ENCODE data around the gene SUMO3. TPM values are rescaled to one million over a fixed set of nuclear protein-coding genes. Genes with fewer than 3 reads are reported as not detected.

The SUMO3 gene
- total RNA-seq, 1 experiment from 2014 or later, result 153 TPM

GRCh38 chr21:44763451-44764318 is 54.2 kb downstream of the SUMO3 start:
- peaks cover 4% of the 10 kb centered on the region for H3K36me3 ChIP-seq

DNA sequence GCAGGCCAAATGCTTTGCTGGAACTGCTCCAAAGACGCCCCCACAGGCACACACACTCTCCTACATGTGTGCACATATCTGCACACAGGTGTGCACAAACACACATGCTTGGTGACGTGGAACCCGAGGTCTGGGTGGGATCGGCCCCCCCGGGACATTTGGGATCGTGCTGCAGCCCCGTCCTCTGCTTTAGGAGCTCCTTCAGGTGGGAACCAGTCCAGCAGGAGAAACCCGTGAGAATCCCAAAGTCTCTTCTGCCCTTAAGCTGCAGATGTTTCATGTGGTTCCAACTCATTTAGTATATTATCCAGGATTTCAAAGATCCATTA is 54.8 kb downstream of the SUMO3 start:
- no peak overlapping the region for H3K4me3 ChIP-seq
- no peaks in the 10 kb centered on the region for H3K27me3 ChIP-seq
- H3K9me3 ChIP-seq, result no peaks in the 10 kb centered on the region
- no peak for DNase-seq
- H3K36me3 ChIP-seq, result no peaks in the 10 kb centered on the region

More at GRCh38 chr21:44763451-44764318, 54.2 kb downstream of the SUMO3 start:
- Histone ChIP-seq H3K27me3 (no peaks in the 10 kb centered on the region), H3K9me3 (no peaks in the 10 kb centered on the region), H3K4me3 (no peak overlapping the region)
- no peak for DNase-seq

DNA sequence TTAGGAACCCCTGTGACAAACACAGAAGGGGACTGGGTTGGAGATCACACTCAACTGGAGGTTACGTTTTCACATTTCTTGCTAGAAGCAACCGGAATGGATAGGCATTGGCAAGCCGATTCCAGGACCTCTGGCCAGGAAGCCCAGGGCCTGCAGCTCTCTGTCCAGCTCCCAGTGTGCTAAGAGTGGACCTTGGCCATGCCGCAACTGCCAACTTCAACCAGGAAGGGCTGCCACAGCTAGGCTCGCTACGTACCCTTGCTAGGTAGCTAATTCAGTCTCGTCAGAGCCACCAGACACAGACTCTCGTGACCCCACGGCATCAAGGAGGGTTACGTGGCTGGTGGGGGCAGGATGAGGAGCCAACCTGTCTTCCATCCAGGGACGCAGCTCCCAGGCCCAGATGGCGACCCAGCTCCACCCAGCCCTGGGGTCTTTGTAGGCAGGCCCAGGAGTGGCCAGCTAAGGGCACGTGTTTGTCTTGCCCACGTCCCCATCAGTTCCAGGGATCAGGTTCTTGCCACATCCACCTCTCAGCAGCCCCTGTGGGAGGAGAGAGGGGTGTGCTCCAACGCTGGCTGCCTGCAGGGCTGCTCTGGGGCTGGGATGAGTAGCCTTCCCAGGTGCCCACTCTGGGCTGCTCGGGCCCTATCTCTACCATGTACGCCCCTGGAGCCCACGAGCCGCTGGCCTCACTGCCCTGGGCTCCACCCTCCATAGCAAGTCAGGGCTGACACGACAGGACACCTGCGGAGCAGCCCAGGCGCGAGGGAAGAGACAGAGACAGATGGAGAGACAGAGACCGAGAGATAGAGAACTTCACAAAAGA is 55.4 kb downstream of the SUMO3 start:
- Histone ChIP-seq H3K4me3 (no peak overlapping the region), H3K27me3 (no peaks in the 10 kb centered on the region), H3K36me3 (no peaks in the 10 kb centered on the region), H3K9me3 (no peaks in the 10 kb centered on the region)
- DNase-seq, result no peak

DNA sequence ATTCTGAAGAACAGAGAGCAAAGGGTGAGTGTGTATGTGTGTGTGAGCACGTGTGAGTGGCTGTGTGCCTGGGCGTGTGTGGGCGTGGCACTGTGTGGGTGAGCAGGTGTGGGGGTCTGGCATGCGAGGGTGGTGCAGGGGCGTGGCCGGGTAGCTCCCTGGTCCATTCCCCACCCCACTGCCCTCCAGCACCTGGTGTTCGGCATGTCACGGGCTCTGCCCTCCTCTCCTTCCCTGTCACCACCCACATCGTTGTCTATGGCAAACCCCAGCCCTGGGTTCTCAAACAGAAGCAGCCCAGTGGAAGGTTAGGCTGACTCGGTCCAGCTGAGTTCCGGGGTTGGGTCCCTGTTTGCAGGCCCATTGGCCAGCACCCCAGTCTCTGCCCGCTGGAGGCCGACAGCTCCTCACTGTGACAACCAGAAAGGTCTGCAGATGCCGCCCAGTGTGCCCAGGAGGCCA is 56.1 kb downstream of the SUMO3 start:
- Histone ChIP-seq H3K4me3 (no peak overlapping the region), H3K9me3 (no peaks in the 10 kb centered on the region), H3K36me3 (no peaks in the 10 kb centered on the region), H3K27me3 (no peaks in the 10 kb centered on the region)
- no peak for DNase-seq

- Histone ChIP-seq H3K4me3 (no peak overlapping the region), H3K9me3 (no peaks in the 10 kb centered on the region), H3K27me3 (no peaks in the 10 kb centered on the region), H3K36me3 (no peaks in the 10 kb centered on the region)
- DNase-seq, result no peak
Observed at GRCh38 chr21:44761011-44761729, 56.7 kb downstream of the SUMO3 start.

DNA sequence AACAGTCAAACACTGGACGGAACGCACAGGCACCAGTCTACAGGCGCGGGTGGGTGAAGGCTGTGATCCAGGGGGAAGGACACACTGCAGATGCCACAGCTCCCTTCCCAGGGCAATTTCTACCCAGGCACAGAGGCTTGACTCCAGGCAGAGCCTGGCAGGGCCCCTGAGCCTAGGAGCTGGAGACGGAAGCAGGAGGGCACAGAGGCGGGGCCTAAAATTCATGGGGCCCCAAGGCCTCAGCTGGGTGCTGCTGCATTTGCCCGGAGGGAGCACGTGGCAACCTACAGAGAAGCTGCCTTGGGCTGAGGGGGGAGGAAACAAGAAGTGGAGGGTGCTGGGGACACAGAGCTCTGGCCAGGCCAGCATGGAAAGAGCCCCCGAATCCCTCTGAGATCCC is 57.5 kb downstream of the SUMO3 start:
- no peak for DNase-seq
- H3K27me3 ChIP-seq, result no peaks in the 10 kb centered on the region
- H3K36me3 ChIP-seq, result no peaks in the 10 kb centered on the region
- H3K9me3 ChIP-seq, result no peaks in the 10 kb centered on the region
- H3K4me3 ChIP-seq, result no peak overlapping the region

DNA sequence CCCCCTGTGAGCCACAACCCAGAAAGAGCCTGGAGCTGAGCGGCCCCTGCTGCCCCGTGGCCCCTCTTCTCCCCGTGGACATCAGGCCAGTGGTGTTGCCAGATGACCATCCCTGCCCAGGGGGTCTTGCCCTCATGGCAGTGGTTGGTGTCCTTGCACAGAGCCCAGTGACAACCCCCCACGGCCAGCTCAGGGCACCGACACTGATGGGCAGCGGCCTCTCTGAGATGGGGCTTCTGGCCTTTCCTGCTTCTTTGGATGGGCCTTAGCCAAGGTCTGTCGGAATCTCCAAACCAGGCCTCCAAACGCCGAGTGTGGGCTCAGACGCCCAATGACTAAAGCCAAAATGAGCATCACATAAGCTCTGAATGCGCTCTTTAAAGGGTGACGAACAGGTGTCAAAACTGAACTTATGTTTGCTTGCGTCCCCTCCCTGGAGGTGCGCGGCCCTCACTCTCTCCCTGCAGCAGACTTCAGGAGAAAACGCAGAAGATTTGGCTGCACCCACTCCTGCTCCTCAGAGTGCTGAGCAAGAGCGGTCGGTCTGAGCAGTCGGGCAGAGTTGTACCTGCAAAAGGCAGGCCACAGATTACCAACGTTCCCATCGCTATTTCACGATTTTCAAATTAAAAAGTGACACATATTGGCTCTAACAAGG is 58.1 kb downstream of the SUMO3 start:
- H3K4me3 ChIP-seq, result no peak overlapping the region
- H3K27me3 ChIP-seq, result no peaks in the 10 kb centered on the region
- no peaks in the 10 kb centered on the region for H3K36me3 ChIP-seq
- no peak for DNase-seq
- no peaks in the 10 kb centered on the region for H3K9me3 ChIP-seq

GRCh38 chr21:44758781-44759627 is 58.9 kb downstream of the SUMO3 start:
- Histone ChIP-seq H3K27me3 (no peaks in the 10 kb centered on the region), H3K4me3 (no peak overlapping the region), H3K9me3 (0 out of 2 replicates have a peak, but pooled peaks cover 1% of the 10 kb centered on the region), H3K36me3 (no peaks in the 10 kb centered on the region)
- no peak for DNase-seq

DNA sequence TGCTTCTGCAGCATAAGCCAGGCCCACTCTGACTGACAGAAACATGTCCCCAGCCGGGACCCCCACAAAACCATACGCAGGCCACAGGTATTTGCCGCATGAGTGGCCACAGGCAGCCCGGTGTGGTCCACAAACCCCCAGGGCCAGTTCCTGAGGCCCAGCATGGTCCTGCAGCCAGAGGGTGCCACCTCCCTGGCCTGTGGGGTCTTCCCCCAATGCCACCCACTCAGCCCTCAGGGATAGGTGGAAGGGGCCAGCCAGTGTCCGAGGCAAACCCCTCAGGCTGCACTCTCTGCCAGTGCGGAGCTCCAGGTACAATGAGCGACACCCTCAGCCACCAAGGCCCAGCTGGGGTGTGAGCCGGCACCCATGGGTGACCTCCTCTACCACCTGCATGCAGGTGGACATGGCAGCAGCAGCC is 59.7 kb downstream of the SUMO3 start:
- H3K27me3 ChIP-seq, result no peaks in the 10 kb centered on the region
- H3K4me3 ChIP-seq, result no peak overlapping the region
- no peaks in the 10 kb centered on the region for H3K36me3 ChIP-seq
- H3K9me3 ChIP-seq, result 0 out of 2 replicates have a peak, but pooled peaks cover 1% of the 10 kb centered on the region
- DNase-seq, result no peak

GRCh38 chr21:44757731-44758130 is 60.1 kb downstream of the SUMO3 start:
- DNase-seq, result no peak
- Histone ChIP-seq H3K9me3 (0 out of 2 replicates have a peak, but pooled peaks cover 1% of the 10 kb centered on the region), H3K36me3 (no peaks in the 10 kb centered on the region), H3K27me3 (no peaks in the 10 kb centered on the region), H3K4me3 (no peak overlapping the region)

- H3K36me3 ChIP-seq, result no peaks in the 10 kb centered on the region
- 0 out of 2 replicates have a peak, but pooled peaks cover 1% of the 10 kb centered on the region for H3K9me3 ChIP-seq
- DNase-seq, result no peak
- no peaks in the 10 kb centered on the region for H3K27me3 ChIP-seq
- no peak overlapping the region for H3K4me3 ChIP-seq
Observed at GRCh38 chr21:44756423-44757185, 61.3 kb downstream of the SUMO3 start.

Other genes starting within 250 kb of the SUMO3 start
- gene KRTAP10-4, start 244.3 kb downstream of the SUMO3 start, total RNA-seq (2014; rRNA removed; shearing (Covaris generic); ENCODE audit: low replicate concordance), result not detected in 2 replicates
- gene KRTAP10-5, start 237.5 kb downstream of the SUMO3 start, total RNA-seq (2014; rRNA removed; shearing (Covaris generic); ENCODE audit: low replicate concordance), result not detected in 2 replicates
- not detected in 2 replicates for gene KRTAP10-6, start 225.6 kb downstream of the SUMO3 start, total RNA-seq (2014; rRNA removed; shearing (Covaris generic); ENCODE audit: low replicate concordance)
- gene KRTAP10-7, start 217.5 kb downstream of the SUMO3 start, total RNA-seq (2014; rRNA removed; shearing (Covaris generic); ENCODE audit: low replicate concordance), result not detected in 2 replicates
- not detected in 2 replicates for gene KRTAP10-8, start 206.0 kb downstream of the SUMO3 start, total RNA-seq (2014; rRNA removed; shearing (Covaris generic); ENCODE audit: low replicate concordance)
- not detected in 2 replicates for gene KRTAP10-9, start 191.0 kb downstream of the SUMO3 start, total RNA-seq (2014; rRNA removed; shearing (Covaris generic); ENCODE audit: low replicate concordance)
- gene KRTAP10-10, start 180.7 kb downstream of the SUMO3 start, total RNA-seq (2014; rRNA removed; shearing (Covaris generic); ENCODE audit: low replicate concordance), result not detected in 2 replicates
- not detected in 2 replicates for gene KRTAP10-11, start 171.6 kb downstream of the SUMO3 start, total RNA-seq (2014; rRNA removed; shearing (Covaris generic); ENCODE audit: low replicate concordance)
- not detected in 2 replicates for gene KRTAP12-4, start 163.4 kb downstream of the SUMO3 start, total RNA-seq (2014; rRNA removed; shearing (Covaris generic); ENCODE audit: low replicate concordance)
- not detected in 2 replicates for gene KRTAP12-3, start 160.1 kb downstream of the SUMO3 start, total RNA-seq (2014; rRNA removed; shearing (Covaris generic); ENCODE audit: low replicate concordance)
- not detected in 2 replicates for gene KRTAP12-2, start 151.1 kb downstream of the SUMO3 start, total RNA-seq (2014; rRNA removed; shearing (Covaris generic); ENCODE audit: low replicate concordance)
- gene KRTAP12-1, start 135.9 kb downstream of the SUMO3 start, total RNA-seq (2014; rRNA removed; shearing (Covaris generic); ENCODE audit: low replicate concordance), result not detected in 2 replicates
- not detected in 2 replicates for gene KRTAP10-12, start 120.9 kb downstream of the SUMO3 start, total RNA-seq (2014; rRNA removed; shearing (Covaris generic); ENCODE audit: low replicate concordance)
- not detected in 2 replicates for gene TSPEAR, start 106.5 kb downstream of the SUMO3 start, total RNA-seq (2014; rRNA removed; shearing (Covaris generic); ENCODE audit: low replicate concordance)
- gene UBE2G2, start 16.2 kb downstream of the SUMO3 start, total RNA-seq (2014; rRNA removed; shearing (Covaris generic); ENCODE audit: low replicate concordance), result 59.9 and 76.0 TPM in 2 replicates
- 396 and 445 TPM in 2 replicates for gene PTTG1IP, start 55.6 kb upstream of the SUMO3 start, total RNA-seq (2014; rRNA removed; shearing (Covaris generic); ENCODE audit: low replicate concordance)
- gene ITGB2, start 102.8 kb upstream of the SUMO3 start, total RNA-seq (2014; rRNA removed; shearing (Covaris generic); ENCODE audit: low replicate concordance), result 4.3 and 12.9 TPM in 2 replicates
- 27.8 and 55.6 TPM in 2 replicates for gene SLX9, start 122.0 kb upstream of the SUMO3 start, total RNA-seq (2014; rRNA removed; shearing (Covaris generic); ENCODE audit: low replicate concordance)